Upper lobe of left lung (tissue), 4 donors: Measurements from ENCODE around the gene PLPPR1.

Experiments
- EP300 ChIP-seq, 4 donors: sonication (generic); formaldehyde crosslinking; IDR thresholded peaks; one replicate each; pipeline ENCODE4 v1.5.1; 2017; ENCODE audit warnings: antibody characterized with exemption in 4 of 4, control low read depth in 2 of 4
- POLR2A ChIP-seq, 4 donors: fragments of 450-650 bp; IDR thresholded peaks; one replicate each; pipeline ENCODE4 v1.5.1; 2016 to 2017; ENCODE audit warnings: antibody characterized with exemption in 4 of 4, mild to moderate bottlenecking in 2 of 4
- TF ChIP-seq, protein P1 (sequence below), 6 experiments: fragments of 450-650 bp in 4 of 6; fragments of 200-600 bp in 2 of 6; sonication (generic) in 2 of 6; IDR thresholded peaks; one replicate each; pipeline ENCODE4 v1.5.1; 2016 to 2019; ENCODE audit warnings: antibody characterized with exemption in 6 of 6

GRCh38 chr9:101307524-101308213, 279.1 kb downstream of the PLPPR1 start:
- TF ChIP-seq POLR2A (IDR thresholded peaks at IDR 0.05) (no peak), EP300 (IDR thresholded peaks at IDR 0.05) (no peak)
- TF ChIP-seq, protein P1, sequence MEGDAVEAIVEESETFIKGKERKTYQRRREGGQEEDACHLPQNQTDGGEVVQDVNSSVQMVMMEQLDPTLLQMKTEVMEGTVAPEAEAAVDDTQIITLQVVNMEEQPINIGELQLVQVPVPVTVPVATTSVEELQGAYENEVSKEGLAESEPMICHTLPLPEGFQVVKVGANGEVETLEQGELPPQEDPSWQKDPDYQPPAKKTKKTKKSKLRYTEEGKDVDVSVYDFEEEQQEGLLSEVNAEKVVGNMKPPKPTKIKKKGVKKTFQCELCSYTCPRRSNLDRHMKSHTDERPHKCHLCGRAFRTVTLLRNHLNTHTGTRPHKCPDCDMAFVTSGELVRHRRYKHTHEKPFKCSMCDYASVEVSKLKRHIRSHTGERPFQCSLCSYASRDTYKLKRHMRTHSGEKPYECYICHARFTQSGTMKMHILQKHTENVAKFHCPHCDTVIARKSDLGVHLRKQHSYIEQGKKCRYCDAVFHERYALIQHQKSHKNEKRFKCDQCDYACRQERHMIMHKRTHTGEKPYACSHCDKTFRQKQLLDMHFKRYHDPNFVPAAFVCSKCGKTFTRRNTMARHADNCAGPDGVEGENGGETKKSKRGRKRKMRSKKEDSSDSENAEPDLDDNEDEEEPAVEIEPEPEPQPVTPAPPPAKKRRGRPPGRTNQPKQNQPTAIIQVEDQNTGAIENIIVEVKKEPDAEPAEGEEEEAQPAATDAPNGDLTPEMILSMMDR (IDR thresholded peaks at IDR 0.05) = no peak
